Liver (tissue), 3 donors: ENCODE measurements around the gene GRPEL2.

ENCODE experiments used
- TF ChIP-seq, protein P1 (sequence below): fragments of 150-350 bp; IDR thresholded peaks from 2 replicates; pipeline ENCODE4 v1.5.1; 2017; ENCODE audit warnings: improper control_type of control experiment, low read depth, low read length; ENCODE audit not compliant: missing input control
- TF ChIP-seq, protein P2 (sequence below): IDR thresholded peaks from 2 replicates; pipeline ENCODE4 v1.6.1; 2016; ENCODE audit warnings: antibody characterized with exemption
- TF ChIP-seq, protein P3 (sequence below): IDR thresholded peaks from 2 replicates; pipeline ENCODE4 v1.6.1; 2016; ENCODE audit warnings: antibody characterized with exemption, mild to moderate bottlenecking
- TF ChIP-seq, protein P4 (sequence below): IDR thresholded peaks from 2 replicates; pipeline ENCODE4 v1.6.1; 2016; ENCODE audit warnings: antibody characterized with exemption
- donor health status: healthy.
- donor health status: healthy.

DNA sequence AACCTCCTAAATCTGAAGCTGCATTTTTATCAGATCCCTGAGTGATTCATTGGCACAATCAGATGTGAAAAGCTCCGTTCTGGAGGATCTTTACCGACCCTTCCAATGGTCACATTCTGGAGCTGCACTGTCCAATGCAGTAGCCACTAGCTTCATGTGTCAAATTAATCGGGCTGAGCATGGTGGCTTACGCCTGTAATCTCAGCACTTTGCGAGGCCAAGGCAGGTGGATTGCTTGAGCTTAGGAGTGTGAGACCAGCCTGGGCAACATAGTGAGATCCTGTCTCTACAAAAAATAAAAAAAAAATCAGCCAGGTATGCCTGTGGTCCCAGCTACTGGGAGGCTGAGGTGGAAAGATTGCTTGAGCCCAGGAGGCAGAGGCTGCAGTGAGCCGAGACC lies 30.1 kb downstream of the GRPEL2 start:
- TF ChIP-seq, protein P1, sequence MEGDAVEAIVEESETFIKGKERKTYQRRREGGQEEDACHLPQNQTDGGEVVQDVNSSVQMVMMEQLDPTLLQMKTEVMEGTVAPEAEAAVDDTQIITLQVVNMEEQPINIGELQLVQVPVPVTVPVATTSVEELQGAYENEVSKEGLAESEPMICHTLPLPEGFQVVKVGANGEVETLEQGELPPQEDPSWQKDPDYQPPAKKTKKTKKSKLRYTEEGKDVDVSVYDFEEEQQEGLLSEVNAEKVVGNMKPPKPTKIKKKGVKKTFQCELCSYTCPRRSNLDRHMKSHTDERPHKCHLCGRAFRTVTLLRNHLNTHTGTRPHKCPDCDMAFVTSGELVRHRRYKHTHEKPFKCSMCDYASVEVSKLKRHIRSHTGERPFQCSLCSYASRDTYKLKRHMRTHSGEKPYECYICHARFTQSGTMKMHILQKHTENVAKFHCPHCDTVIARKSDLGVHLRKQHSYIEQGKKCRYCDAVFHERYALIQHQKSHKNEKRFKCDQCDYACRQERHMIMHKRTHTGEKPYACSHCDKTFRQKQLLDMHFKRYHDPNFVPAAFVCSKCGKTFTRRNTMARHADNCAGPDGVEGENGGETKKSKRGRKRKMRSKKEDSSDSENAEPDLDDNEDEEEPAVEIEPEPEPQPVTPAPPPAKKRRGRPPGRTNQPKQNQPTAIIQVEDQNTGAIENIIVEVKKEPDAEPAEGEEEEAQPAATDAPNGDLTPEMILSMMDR, result no peak
- TF ChIP-seq, protein P2, sequence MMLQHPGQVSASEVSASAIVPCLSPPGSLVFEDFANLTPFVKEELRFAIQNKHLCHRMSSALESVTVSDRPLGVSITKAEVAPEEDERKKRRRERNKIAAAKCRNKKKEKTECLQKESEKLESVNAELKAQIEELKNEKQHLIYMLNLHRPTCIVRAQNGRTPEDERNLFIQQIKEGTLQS, result no peak
- TF ChIP-seq, protein P3, sequence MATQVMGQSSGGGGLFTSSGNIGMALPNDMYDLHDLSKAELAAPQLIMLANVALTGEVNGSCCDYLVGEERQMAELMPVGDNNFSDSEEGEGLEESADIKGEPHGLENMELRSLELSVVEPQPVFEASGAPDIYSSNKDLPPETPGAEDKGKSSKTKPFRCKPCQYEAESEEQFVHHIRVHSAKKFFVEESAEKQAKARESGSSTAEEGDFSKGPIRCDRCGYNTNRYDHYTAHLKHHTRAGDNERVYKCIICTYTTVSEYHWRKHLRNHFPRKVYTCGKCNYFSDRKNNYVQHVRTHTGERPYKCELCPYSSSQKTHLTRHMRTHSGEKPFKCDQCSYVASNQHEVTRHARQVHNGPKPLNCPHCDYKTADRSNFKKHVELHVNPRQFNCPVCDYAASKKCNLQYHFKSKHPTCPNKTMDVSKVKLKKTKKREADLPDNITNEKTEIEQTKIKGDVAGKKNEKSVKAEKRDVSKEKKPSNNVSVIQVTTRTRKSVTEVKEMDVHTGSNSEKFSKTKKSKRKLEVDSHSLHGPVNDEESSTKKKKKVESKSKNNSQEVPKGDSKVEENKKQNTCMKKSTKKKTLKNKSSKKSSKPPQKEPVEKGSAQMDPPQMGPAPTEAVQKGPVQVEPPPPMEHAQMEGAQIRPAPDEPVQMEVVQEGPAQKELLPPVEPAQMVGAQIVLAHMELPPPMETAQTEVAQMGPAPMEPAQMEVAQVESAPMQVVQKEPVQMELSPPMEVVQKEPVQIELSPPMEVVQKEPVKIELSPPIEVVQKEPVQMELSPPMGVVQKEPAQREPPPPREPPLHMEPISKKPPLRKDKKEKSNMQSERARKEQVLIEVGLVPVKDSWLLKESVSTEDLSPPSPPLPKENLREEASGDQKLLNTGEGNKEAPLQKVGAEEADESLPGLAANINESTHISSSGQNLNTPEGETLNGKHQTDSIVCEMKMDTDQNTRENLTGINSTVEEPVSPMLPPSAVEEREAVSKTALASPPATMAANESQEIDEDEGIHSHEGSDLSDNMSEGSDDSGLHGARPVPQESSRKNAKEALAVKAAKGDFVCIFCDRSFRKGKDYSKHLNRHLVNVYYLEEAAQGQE, result no peak
- TF ChIP-seq, protein P4, sequence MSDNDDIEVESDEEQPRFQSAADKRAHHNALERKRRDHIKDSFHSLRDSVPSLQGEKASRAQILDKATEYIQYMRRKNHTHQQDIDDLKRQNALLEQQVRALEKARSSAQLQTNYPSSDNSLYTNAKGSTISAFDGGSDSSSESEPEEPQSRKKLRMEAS, result no peak
